HepG2 (cell line): Measurements from ENCODE around the gene DNMT3A. TPM values are rescaled to one million over a fixed set of nuclear protein-coding genes. Genes with fewer than 3 reads are reported as not detected.

Experiments
- GABPB1 ChIP-seq: IDR thresholded peaks from 2 replicates; pipeline ENCODE4 v1.6.1; 2016; ENCODE audit warnings: mild to moderate bottlenecking, missing genetic modification reagents, moderate library complexity, missing compliant biosample characterization
- IRF1 ChIP-seq: sonication (generic); formaldehyde crosslinking; IDR thresholded peaks from 2 replicates; pipeline ENCODE4 v1.4.0; 2020; ENCODE audit warnings: low read depth, mild to moderate bottlenecking, missing genetic modification reagents
- JUN ChIP-seq: sonication (generic); formaldehyde crosslinking; IDR thresholded peaks from 2 replicates; pipeline ENCODE4 v1.4.0; 2020; ENCODE audit warnings: mild to moderate bottlenecking, missing genetic modification reagents
- MYPOP ChIP-seq: sonication (generic); formaldehyde crosslinking; IDR thresholded peaks from 2 replicates; pipeline ENCODE4 v1.8.1; 2023; ENCODE audit warnings: mild to moderate bottlenecking, moderate library complexity, missing genetic modification reagents
- NFKB2 ChIP-seq: sonication (generic); formaldehyde crosslinking; IDR thresholded peaks from 2 replicates; pipeline ENCODE4 v1.4.0; 2020; ENCODE audit warnings: missing genetic modification reagents, borderline replicate concordance
- NR0B2 ChIP-seq: sonication (generic); formaldehyde crosslinking; IDR thresholded peaks from 2 replicates; pipeline ENCODE4 v1.4.0; 2020; ENCODE audit warnings: mild to moderate bottlenecking, missing genetic modification reagents
- RARA ChIP-seq: IDR thresholded peaks from 2 replicates; pipeline ENCODE4 v1.6.1; 2016; ENCODE audit warnings: missing genetic modification reagents, missing compliant biosample characterization
- STAG1 ChIP-seq: sonication (generic); formaldehyde crosslinking; IDR thresholded peaks from 2 replicates; pipeline ENCODE4 v1.4.0; 2020; ENCODE audit warnings: missing genetic modification reagents
- ZBTB38 ChIP-seq: sonication (generic); formaldehyde crosslinking; IDR thresholded peaks from 2 replicates; pipeline ENCODE4 v1.5.1; 2020; ENCODE audit warnings: mild to moderate bottlenecking, missing genetic modification reagents
- ZKSCAN5 ChIP-seq: sonication (generic); formaldehyde crosslinking; IDR thresholded peaks from 2 replicates; pipeline ENCODE4 v1.5.1; 2020; ENCODE audit warnings: mild to moderate bottlenecking, missing genetic modification reagents
- ZNF34 ChIP-seq: sonication (generic); formaldehyde crosslinking; IDR thresholded peaks from 2 replicates; pipeline ENCODE4 v1.4.0; 2020; ENCODE audit warnings: mild to moderate bottlenecking, missing genetic modification reagents, borderline replicate concordance
- ZNF430 ChIP-seq: sonication (generic); formaldehyde crosslinking; IDR thresholded peaks from 2 replicates; pipeline ENCODE4 v1.9.0; 2021; ENCODE audit warnings: mild to moderate bottlenecking, missing genetic modification reagents
- ZNF501 ChIP-seq: sonication (generic); formaldehyde crosslinking; IDR thresholded peaks from 2 replicates; pipeline ENCODE4 v1.5.1; 2020; ENCODE audit warnings: mild to moderate bottlenecking, moderate library complexity, missing genetic modification reagents
- ZNF761 ChIP-seq: sonication (generic); formaldehyde crosslinking; conservative IDR thresholded peaks from 2 replicates; pipeline ENCODE4 v1.4.0; 2020; ENCODE audit warnings: mild to moderate bottlenecking, missing genetic modification reagents
- polyA plus RNA-seq, 8 experiments: library from polyadenylated mRNA; depleted of rRNA in 3 of 8; stranded (reverse) in 7 of 8; unstranded in 1 of 8; fragments of >200 nt; fragmentation: Illumina TruSeq in 4 of 8; extraction: Trizol in 4 of 8; gene quantifications; 2 replicates each; pipeline versions ENCODE4 v1.2.1 to v1.2.3, GENCODE V29; 2011 to 2016; ENCODE audit warnings: low read depth in 4 of 8, missing spikeins in 1 of 8, mixed read lengths in 1 of 8; ENCODE audit not compliant: insufficient read depth in 1 of 8
- total RNA-seq, 5 experiments: library from RNA; depleted of rRNA; stranded (reverse); fragments of >200 nt; fragmentation: Illumina TruSeq; extraction: Trizol; gene quantifications; 2 replicates each; pipeline ENCODE4 v1.2.3, GENCODE V29; 2016; ENCODE audit warnings: low read depth in 1 of 5
- TF ChIP-seq, protein P1 (sequence below): sonication (generic); formaldehyde crosslinking; IDR thresholded peaks from 2 replicates; pipeline ENCODE4 v1.9.0; 2021; ENCODE audit warnings: missing genetic modification reagents, borderline replicate concordance
- TF ChIP-seq, protein P2 (sequence below): sonication (generic); formaldehyde crosslinking; IDR thresholded peaks from 2 replicates; pipeline ENCODE4 v1.4.0; 2020; ENCODE audit warnings: mild to moderate bottlenecking, missing genetic modification reagents
- TF ChIP-seq, protein P3 (sequence below), 2 experiments: fragments of 450-650 bp in 1 of 2; sonication (generic) in 1 of 2; formaldehyde crosslinking; IDR thresholded peaks; 2 replicates each; pipeline versions ENCODE4 v1.5.0 to v1.8.0; 2020 to 2022; ENCODE audit warnings: mild to moderate bottlenecking in 1 of 2, missing genetic modification reagents in 1 of 2

DNMT3A gene
- total and polyA plus RNA-seq, 2 of the 13 experiments (the other 11 are each of a cell fraction or from before 2014, with no cell fraction given) = 14.7 to 29.1 TPM

GRCh38 chr2:25376750-25377621 is 35.3 kb upstream of the DNMT3A start (continued):
- TF ChIP-seq IRF1 (0 out of 2 replicates have a peak, but pooled peaks have one; percentile 48), ZNF430 (CRISPR knock-in tag) (peak; percentile 61; the same call in 1 of the 2 replicates), MYPOP (CRISPR knock-in tag) (0 out of 2 replicates have a peak, but pooled peaks have one; percentile 71), GABPB1 (CRISPR knock-in tag) (peak; percentile 76; the same call in 1 of the 2 replicates), ZNF34 (CRISPR knock-in tag) (0 out of 2 replicates have a peak, but pooled peaks have one; percentile 47), ZNF761 (CRISPR knock-in tag) (peak; percentile 54; the same call in 1 of the 2 replicates), RARA (CRISPR knock-in tag) (peak; percentile 54), ZBTB38 (CRISPR knock-in tag) (peak; percentile 35; the same call in 1 of the 2 replicates), ZKSCAN5 (CRISPR knock-in tag) (no peak), NFKB2 (peak; percentile 83; the same call in 1 of the 2 replicates), JUN (0 out of 2 replicates have a peak, but pooled peaks have one; percentile 32), STAG1 (CRISPR knock-in tag) (peak; percentile 64), NR0B2 (CRISPR knock-in tag) (0 out of 2 replicates have a peak, but pooled peaks have one; percentile 41), ZNF501 (CRISPR knock-in tag) (0 out of 2 replicates have a peak, but pooled peaks have one; percentile 37)
- TF ChIP-seq, protein P1, sequence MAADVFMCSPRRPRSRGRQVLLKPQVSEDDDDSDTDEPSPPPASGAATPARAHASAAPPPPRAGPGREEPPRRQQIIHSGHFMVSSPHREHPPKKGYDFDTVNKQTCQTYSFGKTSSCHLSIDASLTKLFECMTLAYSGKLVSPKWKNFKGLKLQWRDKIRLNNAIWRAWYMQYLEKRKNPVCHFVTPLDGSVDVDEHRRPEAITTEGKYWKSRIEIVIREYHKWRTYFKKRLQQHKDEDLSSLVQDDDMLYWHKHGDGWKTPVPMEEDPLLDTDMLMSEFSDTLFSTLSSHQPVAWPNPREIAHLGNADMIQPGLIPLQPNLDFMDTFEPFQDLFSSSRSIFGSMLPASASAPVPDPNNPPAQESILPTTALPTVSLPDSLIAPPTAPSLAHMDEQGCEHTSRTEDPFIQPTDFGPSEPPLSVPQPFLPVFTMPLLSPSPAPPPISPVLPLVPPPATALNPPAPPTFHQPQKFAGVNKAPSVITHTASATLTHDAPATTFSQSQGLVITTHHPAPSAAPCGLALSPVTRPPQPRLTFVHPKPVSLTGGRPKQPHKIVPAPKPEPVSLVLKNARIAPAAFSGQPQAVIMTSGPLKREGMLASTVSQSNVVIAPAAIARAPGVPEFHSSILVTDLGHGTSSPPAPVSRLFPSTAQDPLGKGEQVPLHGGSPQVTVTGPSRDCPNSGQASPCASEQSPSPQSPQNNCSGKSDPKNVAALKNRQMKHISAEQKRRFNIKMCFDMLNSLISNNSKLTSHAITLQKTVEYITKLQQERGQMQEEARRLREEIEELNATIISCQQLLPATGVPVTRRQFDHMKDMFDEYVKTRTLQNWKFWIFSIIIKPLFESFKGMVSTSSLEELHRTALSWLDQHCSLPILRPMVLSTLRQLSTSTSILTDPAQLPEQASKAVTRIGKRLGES (CRISPR knock-in tag) = no peak
- TF ChIP-seq, protein P2, sequence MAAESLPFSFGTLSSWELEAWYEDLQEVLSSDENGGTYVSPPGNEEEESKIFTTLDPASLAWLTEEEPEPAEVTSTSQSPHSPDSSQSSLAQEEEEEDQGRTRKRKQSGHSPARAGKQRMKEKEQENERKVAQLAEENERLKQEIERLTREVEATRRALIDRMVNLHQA (CRISPR knock-in tag) = no peak
- TF ChIP-seq, protein P3, sequence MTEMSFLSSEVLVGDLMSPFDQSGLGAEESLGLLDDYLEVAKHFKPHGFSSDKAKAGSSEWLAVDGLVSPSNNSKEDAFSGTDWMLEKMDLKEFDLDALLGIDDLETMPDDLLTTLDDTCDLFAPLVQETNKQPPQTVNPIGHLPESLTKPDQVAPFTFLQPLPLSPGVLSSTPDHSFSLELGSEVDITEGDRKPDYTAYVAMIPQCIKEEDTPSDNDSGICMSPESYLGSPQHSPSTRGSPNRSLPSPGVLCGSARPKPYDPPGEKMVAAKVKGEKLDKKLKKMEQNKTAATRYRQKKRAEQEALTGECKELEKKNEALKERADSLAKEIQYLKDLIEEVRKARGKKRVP (CRISPR knock-in tag; IDR thresholded peaks at IDR 0.05) = peak in 1 of 2 experiments; percentile 30; a peak in 1 of 4 replicates
